Measurements from ENCODE around the gene TRAK1. TPM values are rescaled to one million over a fixed set of nuclear protein-coding genes. Genes with fewer than 3 reads are reported as not detected.
"Not testable (repeated sequence)": the region's sequence is repeated elsewhere in the genome, so short reads cannot be mapped to it uniquely, and the experiment has no call there.

The TRAK1 gene, protein sequence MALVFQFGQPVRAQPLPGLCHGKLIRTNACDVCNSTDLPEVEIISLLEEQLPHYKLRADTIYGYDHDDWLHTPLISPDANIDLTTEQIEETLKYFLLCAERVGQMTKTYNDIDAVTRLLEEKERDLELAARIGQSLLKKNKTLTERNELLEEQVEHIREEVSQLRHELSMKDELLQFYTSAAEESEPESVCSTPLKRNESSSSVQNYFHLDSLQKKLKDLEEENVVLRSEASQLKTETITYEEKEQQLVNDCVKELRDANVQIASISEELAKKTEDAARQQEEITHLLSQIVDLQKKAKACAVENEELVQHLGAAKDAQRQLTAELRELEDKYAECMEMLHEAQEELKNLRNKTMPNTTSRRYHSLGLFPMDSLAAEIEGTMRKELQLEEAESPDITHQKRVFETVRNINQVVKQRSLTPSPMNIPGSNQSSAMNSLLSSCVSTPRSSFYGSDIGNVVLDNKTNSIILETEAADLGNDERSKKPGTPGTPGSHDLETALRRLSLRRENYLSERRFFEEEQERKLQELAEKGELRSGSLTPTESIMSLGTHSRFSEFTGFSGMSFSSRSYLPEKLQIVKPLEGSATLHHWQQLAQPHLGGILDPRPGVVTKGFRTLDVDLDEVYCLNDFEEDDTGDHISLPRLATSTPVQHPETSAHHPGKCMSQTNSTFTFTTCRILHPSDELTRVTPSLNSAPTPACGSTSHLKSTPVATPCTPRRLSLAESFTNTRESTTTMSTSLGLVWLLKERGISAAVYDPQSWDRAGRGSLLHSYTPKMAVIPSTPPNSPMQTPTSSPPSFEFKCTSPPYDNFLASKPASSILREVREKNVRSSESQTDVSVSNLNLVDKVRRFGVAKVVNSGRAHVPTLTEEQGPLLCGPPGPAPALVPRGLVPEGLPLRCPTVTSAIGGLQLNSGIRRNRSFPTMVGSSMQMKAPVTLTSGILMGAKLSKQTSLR
- 10 to 100 TPM; 18.3 to 19.1 TPM for total RNA-seq

DNA sequence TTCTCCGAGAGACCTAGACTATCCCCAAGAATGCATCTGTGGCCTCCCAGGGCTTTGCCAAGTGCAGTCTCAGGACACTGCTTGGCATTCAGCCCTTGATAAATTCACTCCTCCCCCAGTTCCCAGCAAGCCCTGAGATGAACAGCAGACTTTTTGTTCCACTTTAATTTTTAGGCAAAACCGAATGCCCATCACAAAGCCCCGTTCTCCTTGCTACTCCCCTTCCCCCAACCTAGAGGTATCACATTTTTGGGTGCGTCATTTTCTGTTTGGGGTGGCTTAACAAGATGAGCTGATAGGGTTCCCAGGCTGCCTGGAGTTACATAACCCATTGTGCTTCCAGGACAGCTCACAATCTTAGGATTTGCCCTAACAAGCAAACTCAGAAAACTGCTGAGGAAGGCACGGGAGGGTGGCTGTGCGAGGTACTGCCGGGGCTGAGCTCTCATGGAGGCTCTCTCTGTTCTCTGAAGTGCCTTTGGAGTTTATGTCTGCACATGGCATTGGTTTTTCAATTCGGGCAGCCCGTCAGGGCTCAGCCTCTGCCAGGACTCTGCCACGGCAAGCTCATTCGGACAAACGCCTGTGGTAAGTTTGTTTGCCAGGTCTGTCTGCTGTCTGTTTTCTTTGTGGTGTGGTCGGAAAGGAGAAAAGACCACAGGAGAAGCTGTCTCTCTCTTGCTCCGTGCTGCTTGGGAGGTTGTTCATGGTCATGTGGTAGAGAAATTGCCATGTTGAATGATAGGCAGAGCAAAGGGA is at the start of gene TRAK1:
TRAK1 (plus strand) TSS at position 385 of the 759 bp plus-strand sequence; CDS start at position 498, 113 bp downstream.
- no peak within 1 kb of the TSS for H3K27ac Mint-ChIP-seq
- peaks cover 51% of the 10 kb centered on the region for H3K4me1 Mint-ChIP-seq (ENCODE audit: low read depth)
- CTCF ChIA-PET: interaction anchor here (1.6 kb wide), 1 partner anchor 70 kb away, joined by 4 read pairs; no protein-coding TSS in a partner anchor
- H3K9me3 Mint-ChIP-seq: peaks cover 2% of the 10 kb centered on the region
- intact Hi-C loops (cut with micrococcal nuclease): loop anchor here (5.0 to 10.0 kb wide), 3 partner anchors 484 to 1756 kb away; no protein-coding TSS in a partner anchor
- no peak for DNase-seq
- H3K27me3 Mint-ChIP-seq (ENCODE audit: low read depth): no peaks in the 10 kb centered on the region
- H3K4me3 Mint-ChIP-seq: no peak within 1 kb of the TSS
- H3K36me3 Mint-ChIP-seq (ENCODE audit: low read depth): peaks cover 31% of the 10 kb centered on the region

DNA sequence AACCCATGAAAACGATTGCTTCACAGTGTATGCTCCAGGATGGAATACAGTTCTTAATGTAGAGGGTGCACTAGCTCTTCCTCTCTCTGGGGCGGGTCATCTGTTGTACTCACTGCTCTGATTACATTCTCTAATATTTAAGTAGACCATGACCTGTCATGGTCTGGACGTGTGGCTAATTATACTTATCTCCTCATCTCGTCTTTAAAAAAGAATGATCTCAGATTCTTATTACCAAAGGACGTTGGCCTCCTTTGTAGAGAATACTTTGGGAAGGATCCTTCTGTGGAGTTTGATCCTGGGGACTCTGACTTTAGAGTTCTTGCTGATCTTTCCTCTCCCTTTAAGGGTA is 48.4 kb upstream of the TRAK1 start:
- CTCF ChIA-PET: no interaction called here
- Mint-ChIP-seq H3K4me3 (no peak overlapping the region), H3K27me3 (ENCODE audit: low read depth) (no peaks in the 10 kb centered on the region), H3K4me1 (ENCODE audit: low read depth) (peaks cover 20% of the 10 kb centered on the region), H3K27ac (no peak overlapping the region), H3K36me3 (ENCODE audit: low read depth) (no peaks in the 10 kb centered on the region), H3K9me3 (no peaks in the 10 kb centered on the region)
- intact Hi-C loops (cut with micrococcal nuclease): no loop called here
- no peak for DNase-seq

DNA sequence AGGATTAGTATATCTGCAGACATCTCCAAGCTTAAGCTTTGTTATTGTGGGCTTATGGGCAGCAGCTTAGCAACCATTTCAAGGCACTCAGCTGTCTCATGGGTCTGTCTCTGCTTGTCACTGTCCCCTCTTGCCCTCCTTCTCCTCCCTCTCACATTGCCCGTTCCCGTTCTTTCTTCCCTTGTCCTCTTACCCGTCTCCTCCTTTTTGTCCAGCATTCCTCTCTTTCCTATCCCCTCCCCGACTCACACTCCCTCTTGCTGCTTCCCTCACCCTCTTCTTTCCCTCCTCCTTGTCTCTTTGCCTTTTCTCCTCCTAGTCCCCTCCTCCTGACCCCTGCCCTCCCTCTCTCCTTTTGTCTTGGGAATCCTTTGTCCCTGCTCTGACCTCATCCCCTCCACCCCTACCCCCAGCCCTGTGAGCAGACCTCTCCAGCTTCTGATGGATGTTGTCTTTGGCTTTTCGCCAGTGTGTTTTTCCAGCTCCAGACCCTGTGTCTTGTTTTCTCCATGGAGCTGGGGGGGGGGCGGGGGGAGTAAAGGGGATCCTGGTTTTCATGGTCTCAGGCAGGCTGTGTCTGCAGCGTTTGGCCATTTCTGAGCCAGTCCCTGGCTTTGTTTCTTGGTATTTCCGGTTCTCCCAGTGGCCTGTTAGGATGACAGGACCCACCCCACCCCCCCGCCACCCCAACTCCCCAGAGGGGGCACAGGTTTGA is 47.9 kb upstream of the TRAK1 start:
- DNase-seq: no peak
- intact Hi-C loops (cut with micrococcal nuclease): no loop called here
- Mint-ChIP-seq H3K27me3 (ENCODE audit: low read depth) (no peaks in the 10 kb centered on the region), H3K4me3 (no peak overlapping the region), H3K36me3 (ENCODE audit: low read depth) (no peaks in the 10 kb centered on the region), H3K4me1 (ENCODE audit: low read depth) (peaks cover 25% of the 10 kb centered on the region), H3K27ac (no peak overlapping the region), H3K9me3 (no peaks in the 10 kb centered on the region)
- CTCF ChIA-PET: no interaction called here

DNA sequence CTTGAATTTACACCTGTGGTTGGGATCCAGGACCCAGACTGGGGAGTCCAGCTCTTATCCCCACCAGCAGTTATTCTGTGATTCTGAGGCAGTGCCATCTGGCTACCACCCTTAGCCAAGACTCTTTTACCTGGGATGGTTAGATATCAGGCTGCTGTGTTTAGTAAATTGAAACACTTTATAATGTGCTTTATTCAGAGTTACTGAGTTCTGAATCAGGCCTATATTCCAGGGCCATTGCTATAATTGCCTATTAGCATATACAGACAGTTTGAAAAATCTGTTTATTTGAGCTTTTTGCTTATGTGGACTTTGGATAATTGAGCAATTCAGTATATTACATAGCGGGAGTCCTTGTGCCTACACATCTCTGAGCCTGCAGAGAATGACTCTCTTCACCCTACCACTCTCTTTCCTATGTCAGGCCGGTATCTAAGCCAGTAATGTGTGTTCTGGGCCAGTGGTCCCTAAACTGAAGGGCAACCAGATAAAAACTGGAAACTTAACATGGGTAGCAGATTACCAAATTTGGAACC is 45.4 kb upstream of the TRAK1 start:
- no peaks in the 10 kb centered on the region for H3K9me3 Mint-ChIP-seq
- no peaks in the 10 kb centered on the region for H3K36me3 Mint-ChIP-seq (ENCODE audit: low read depth)
- no peak overlapping the region for H3K4me3 Mint-ChIP-seq
- intact Hi-C loops (cut with micrococcal nuclease): no loop called here
- DNase-seq: no peak
- H3K27ac Mint-ChIP-seq: no peak overlapping the region
- no peaks in the 10 kb centered on the region for H3K27me3 Mint-ChIP-seq (ENCODE audit: low read depth)
- CTCF ChIA-PET: no interaction called here
- H3K4me1 Mint-ChIP-seq (ENCODE audit: low read depth): peaks cover 28% of the 10 kb centered on the region

DNA sequence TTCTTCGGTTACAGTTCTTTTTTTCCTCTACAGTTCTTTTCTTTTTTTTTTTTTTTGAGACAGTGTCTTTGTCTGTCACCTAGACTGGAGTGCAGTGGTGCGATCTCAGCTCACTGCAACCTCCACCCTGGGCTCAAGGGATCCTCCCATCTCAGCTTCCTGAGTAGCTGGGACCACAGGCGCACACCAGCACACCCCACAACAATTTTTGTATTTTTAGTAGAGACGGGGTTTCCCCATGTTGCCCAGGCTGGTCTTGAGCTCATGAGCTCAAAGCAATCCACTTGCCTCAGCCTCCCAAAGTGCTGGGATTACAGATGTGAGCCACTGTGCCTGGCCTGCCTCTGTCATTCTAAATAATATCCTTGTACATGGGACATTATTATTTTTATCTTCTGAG is 42.6 kb upstream of the TRAK1 start:
- H3K36me3 Mint-ChIP-seq (ENCODE audit: low read depth); H3K4me3 Mint-ChIP-seq; H3K27ac Mint-ChIP-seq; H3K27me3 Mint-ChIP-seq (ENCODE audit: low read depth); H3K9me3 Mint-ChIP-seq; intact Hi-C loops (cut with micrococcal nuclease); DNase-seq: not testable (repeated sequence)
- CTCF ChIA-PET: interaction anchor here (1.2 to 1.4 kb wide), 2 partner anchors 21 to 51 kb away, joined by 3 read pairs; no protein-coding TSS in a partner anchor
- H3K4me1 Mint-ChIP-seq (ENCODE audit: low read depth): peaks cover 32% of the 10 kb centered on the region

DNA sequence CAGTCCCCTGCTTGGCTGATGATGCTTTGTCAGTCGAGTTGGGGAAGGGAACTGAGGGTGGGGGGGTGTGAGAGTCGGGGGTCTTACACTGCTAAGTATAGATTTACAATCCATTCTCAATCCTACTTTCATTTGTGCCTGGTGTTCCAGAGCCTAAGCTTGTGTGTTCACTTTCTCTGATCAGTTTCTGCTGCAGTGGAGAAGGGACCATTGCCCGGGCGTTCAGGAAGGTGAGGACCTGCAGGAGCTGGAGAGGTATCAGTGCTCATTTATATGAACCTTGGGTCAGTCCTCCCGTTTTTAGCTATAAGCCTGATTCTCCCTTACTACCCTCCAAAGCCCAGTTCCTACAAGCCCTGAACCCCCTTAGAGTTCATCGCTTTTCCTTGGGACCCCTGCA is 41.0 kb upstream of the TRAK1 start:
- no peak for DNase-seq
- H3K27ac Mint-ChIP-seq: no peak overlapping the region
- H3K4me1 Mint-ChIP-seq (ENCODE audit: low read depth): peaks cover 26% of the 10 kb centered on the region
- no peak overlapping the region for H3K4me3 Mint-ChIP-seq
- intact Hi-C loops (cut with micrococcal nuclease): no loop called here
- peaks cover 3% of the 10 kb centered on the region for H3K36me3 Mint-ChIP-seq (ENCODE audit: low read depth)
- no peaks in the 10 kb centered on the region for H3K9me3 Mint-ChIP-seq
- CTCF ChIA-PET: interaction anchor here (1.2 to 1.4 kb wide), 2 partner anchors 50 kb away, joined by 3 to 4 read pairs; no protein-coding TSS in a partner anchor
- H3K27me3 Mint-ChIP-seq (ENCODE audit: low read depth): no peaks in the 10 kb centered on the region

DNA sequence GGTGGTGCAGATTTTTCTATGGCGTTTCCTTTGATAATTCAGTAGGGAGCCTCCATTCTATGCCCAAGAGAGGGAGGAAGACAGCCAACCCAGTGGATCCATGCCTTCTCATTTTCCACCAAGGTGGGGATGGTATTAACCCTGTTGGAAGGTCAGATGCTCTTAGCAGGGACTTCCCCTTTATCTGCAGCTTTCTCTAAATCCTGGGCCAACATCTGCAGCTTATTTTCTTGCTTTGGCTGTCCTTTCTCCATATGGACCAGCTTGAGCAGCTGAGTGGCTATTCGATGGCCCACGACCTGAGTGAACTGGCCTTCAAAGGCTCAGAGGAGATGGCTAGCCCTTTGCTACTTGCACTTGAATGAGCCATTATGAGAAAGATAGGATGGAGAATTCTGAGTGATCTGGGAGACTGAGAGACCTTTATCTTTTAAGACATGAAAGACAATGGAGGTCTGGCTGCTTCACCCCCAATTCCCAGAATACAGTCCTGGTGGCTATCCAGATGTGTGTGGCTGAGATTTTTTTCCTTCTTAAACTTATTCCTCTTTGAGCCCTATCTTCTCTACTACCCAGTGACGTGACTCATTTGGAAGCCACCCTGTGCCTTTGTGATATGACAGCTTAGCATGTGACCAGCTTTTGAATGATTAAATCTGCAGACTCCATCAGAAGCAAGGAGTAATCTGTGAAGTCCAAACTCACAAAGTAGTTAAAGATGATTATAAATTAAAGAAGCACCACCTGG is 39.6 kb upstream of the TRAK1 start:
- Mint-ChIP-seq H3K27ac (no peak overlapping the region), H3K27me3 (ENCODE audit: low read depth) (no peaks in the 10 kb centered on the region), H3K4me1 (ENCODE audit: low read depth) (peaks cover 22% of the 10 kb centered on the region), H3K36me3 (ENCODE audit: low read depth) (peaks cover 5% of the 10 kb centered on the region), H3K9me3 (no peaks in the 10 kb centered on the region), H3K4me3 (no peak overlapping the region)
- intact Hi-C loops (cut with micrococcal nuclease): no loop called here
- no peak for DNase-seq
- CTCF ChIA-PET: interaction anchor here (1.2 kb wide), 1 partner anchor 48 kb away, joined by 4 read pairs; no protein-coding TSS in a partner anchor

DNA sequence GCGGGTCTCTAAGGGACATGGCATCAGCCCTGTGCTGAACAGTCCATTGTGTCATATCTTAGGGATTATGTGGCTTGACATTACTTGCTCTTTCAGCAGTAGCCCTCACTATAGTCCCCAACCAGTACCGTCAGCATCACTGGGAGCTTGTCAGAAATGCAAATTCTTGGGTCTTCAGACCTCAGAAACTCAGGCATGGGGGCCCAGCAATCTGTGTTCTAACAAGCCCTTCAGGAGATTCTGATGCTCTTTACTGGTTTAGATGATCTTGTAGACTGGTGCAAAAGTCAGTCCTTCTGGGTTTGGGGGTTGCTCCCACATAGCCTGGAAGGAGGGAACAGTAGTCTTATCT is 39.0 kb upstream of the TRAK1 start:
- H3K4me3 Mint-ChIP-seq: no peak overlapping the region
- H3K27ac Mint-ChIP-seq: no peak overlapping the region
- CTCF ChIA-PET: no interaction called here
- intact Hi-C loops (cut with micrococcal nuclease): no loop called here
- no peaks in the 10 kb centered on the region for H3K9me3 Mint-ChIP-seq
- peaks cover 22% of the 10 kb centered on the region for H3K4me1 Mint-ChIP-seq (ENCODE audit: low read depth)
- H3K36me3 Mint-ChIP-seq (ENCODE audit: low read depth): peaks cover 5% of the 10 kb centered on the region
- no peaks in the 10 kb centered on the region for H3K27me3 Mint-ChIP-seq (ENCODE audit: low read depth)
- no peak for DNase-seq

DNA sequence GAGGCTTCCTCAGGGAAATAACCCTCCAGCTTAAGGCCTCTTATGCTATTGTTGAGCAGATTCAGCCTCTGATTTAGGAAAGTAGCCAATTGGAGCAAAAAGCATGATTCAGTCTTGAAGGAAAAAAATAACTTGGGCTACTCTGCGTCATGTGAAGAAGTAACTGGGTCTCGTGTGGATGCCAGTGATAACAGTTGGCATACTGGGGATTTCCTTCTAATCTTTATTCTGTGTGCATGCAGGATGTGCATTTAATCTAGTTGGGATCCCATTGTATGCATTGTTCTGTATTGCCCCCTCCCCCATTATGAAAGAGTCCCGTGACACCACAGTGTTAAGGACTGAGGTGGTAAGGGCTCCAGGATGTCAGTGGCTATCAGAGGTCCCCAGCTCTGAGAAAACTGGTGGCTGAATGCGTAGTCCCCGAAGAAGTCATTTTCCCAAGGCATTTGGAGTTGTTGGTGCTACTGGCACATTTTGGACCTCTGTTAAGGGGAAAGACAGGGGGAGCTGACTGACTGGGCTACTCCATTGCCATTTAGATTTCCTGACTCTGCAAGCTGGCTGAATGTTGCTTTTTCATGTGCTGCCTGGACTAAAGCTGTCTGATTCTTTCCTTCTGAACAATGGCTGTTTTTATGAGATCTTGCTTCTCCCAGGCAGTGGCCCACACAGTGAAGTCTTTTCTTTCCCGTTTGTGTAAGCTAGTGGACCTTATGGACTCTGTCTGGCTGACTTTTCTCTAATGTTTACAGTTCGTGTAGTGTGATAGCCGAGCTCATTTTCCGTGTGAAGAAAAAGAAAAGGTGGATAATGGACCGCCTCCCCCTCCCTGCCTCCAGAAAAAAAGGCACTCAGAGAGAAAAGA is 38.4 kb upstream of the TRAK1 start:
- H3K4me3 Mint-ChIP-seq: no peak overlapping the region
- no peaks in the 10 kb centered on the region for H3K27me3 Mint-ChIP-seq (ENCODE audit: low read depth)
- CTCF ChIA-PET: no interaction called here
- no peaks in the 10 kb centered on the region for H3K9me3 Mint-ChIP-seq
- H3K36me3 Mint-ChIP-seq (ENCODE audit: low read depth): peaks cover 5% of the 10 kb centered on the region
- H3K27ac Mint-ChIP-seq: no peak overlapping the region
- intact Hi-C loops (cut with micrococcal nuclease): no loop called here
- H3K4me1 Mint-ChIP-seq (ENCODE audit: low read depth): peaks cover 19% of the 10 kb centered on the region
- DNase-seq: no peak

DNA sequence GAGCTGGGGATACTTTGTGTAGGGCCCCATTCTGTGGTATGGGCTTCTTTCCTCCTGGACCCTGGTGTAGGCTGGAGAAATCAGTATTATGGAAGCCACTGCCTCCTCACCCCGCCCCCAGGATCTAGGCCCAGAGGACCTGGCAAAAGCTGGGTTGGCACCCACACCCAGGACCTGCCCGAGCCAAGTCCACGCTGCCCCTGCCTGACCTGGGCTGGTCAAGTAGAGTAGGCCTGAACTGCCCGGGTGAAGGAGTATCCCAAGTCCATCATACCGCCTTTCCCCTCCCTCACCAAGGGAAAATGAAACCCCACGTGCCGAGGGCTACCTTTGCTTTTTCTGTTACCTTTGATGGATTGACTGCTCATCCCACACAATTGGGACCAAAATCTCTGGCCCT is 37.7 kb upstream of the TRAK1 start:
- Mint-ChIP-seq H3K27ac (no peak overlapping the region), H3K27me3 (ENCODE audit: low read depth) (no peaks in the 10 kb centered on the region), H3K36me3 (ENCODE audit: low read depth) (peaks cover 7% of the 10 kb centered on the region), H3K4me1 (ENCODE audit: low read depth) (peaks cover 11% of the 10 kb centered on the region), H3K4me3 (no peak overlapping the region), H3K9me3 (no peaks in the 10 kb centered on the region)
- CTCF ChIA-PET: interaction anchor here (1.5 kb wide), 1 partner anchor 46 kb away, joined by 4 read pairs; no protein-coding TSS in a partner anchor
- DNase-seq: no peak
- intact Hi-C loops (cut with micrococcal nuclease): no loop called here

Data from activated naive CD4-positive, alpha-beta T cell treated with anti-CD3 and anti-CD28 coated beads for 36 hours (primary cell).